Measurements from ENCODE around the gene CHRNB1.

The CHRNB1 gene

DNA sequence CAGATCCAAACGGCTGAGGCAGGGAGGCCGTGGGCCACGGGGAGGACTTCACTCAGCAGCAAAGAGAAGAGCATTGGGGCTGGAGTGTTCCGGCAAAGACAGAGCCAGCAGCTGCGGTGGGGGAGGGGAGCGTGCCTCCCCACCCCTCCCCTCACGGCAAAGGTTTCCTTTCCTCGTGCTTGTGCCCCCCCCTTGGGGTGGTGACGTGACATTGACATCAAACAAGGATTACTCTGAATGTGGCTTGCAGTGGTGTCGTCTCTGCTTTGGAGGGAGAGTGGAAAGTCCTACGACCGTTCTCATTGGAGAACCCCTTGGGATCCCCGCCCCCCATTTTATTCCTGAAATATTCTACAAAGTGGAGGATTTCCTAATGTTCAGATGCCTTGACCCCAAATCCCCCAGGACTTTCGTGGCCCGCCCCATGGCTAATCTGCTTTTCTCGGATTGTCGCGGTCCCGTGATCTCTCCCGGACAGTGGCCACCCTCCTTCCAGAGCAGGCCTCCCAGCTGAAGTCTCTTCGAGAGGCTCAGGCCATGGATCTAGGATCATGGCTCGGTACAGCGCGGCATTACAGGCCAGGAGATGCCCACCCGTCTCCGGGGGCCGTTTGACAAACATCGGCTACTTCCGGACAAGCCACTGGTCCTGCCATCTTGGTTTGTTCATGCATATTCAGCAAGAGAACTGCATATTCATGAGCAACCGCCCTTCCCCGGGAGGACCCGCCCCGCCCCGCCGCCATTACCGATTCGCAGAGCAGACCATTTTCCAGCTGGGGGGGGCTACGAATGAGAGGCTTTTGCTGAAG lies 38.6 kb downstream of the CHRNB1 start (continued):
- no peak for TF ChIP-seq BCL11A (tag by site-specific recombination; IDR thresholded peaks at IDR 0.05; ENCODE audit: low read depth)

DNA sequence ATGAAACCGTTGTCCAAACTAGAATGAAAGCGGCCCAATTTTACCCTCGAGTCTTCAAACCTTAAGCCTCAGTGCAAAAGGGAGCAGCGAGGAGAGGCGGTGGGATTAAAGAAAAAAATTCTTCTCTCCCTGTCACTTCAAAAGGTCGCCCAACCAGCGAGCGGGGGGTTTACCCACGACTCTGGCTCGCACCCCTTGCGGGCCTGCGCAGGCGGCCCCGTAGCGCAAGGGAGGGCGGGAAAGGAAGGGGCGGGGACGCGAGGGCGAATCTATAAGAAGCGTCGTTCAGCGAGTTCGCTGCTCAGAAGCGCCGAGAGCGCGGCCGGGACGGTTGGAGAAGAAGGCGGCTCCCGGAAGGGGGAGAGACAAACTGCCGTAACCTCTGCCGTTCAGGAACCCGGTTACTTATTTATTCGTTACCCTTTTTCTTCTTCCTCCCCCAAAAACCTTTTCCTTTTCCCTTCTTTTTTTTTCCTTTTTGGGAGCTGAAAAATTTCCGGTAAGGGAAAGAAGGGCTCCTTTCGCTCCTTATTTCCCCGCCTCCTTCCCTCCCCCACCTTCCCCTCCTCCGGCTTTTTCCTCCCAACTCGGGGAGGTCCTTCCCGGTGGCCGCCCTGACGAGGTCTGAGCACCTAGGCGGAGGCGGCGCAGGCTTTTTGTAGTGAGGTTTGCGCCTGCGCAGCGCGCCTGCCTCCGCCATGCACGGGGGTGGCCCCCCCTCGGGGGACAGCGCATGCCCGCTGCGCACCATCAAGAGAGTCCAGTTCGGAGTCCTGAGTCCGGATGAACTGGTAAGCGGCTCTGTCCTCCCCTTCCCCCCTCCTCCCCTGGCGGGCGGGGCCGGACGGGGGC lies 39.4 kb downstream of the CHRNB1 start, which contains the start of gene POLR2A:
Gene POLR2A, plus strand, starts transcription at position 300 of the 852 bp plus-strand sequence.
- peak within 1 kb of the TSS; percentile 100 for H3K27ac ChIP-seq (ENCODE audit: extremely low read depth, low read depth, low read length)
- no peaks in the 10 kb centered on the region for H3K9me3 ChIP-seq (ENCODE audit: control insufficient read depth, insufficient read depth, low read depth, low read length)
- peak within 1 kb of the TSS; percentile 87 for H3K4me3 ChIP-seq (ENCODE audit: low read depth, low read length)
- peaks cover 4 to 29% of the 10 kb centered on the region in 2 experiments; a peak in 2 of 3 replicates for H3K36me3 ChIP-seq (ENCODE audit: control insufficient read depth in 2 of 2, insufficient read depth in 1 of 2, low read length in 2 of 2)
- POLR2A ChIA-PET = interaction anchor here (0.7 to 3.8 kb wide), 38 partner anchors 8 to 448 kb away, joined by 3 to 39 read pairs (median 5); partner anchors contain the start of genes CD68, FGF11, FXR2 and MPDU1
- peaks cover 23% of the 10 kb centered on the region for H3K4me1 ChIP-seq (ENCODE audit: control insufficient read depth, insufficient read depth, low read length)
- CTCF ChIA-PET = interaction anchor here (0.6 to 2.9 kb wide), 5 partner anchors 40 to 158 kb away, joined by 3 to 13 read pairs (median 4); partner anchors contain the start of gene CHRNB1
- peak; percentile 73; the same call in 1 of the 2 replicates for TF ChIP-seq YY2 (tag by site-specific recombination; IDR thresholded peaks at IDR 0.05)
- TF ChIP-seq ZNF416 (tag by site-specific recombination; IDR thresholded peaks at IDR 0.05) = no peak
- no peak for TF ChIP-seq ZNF510 (tag by site-specific recombination; IDR thresholded peaks at IDR 0.05; ENCODE audit: insufficient replicate concordance)
- TF ChIP-seq, protein P1, sequence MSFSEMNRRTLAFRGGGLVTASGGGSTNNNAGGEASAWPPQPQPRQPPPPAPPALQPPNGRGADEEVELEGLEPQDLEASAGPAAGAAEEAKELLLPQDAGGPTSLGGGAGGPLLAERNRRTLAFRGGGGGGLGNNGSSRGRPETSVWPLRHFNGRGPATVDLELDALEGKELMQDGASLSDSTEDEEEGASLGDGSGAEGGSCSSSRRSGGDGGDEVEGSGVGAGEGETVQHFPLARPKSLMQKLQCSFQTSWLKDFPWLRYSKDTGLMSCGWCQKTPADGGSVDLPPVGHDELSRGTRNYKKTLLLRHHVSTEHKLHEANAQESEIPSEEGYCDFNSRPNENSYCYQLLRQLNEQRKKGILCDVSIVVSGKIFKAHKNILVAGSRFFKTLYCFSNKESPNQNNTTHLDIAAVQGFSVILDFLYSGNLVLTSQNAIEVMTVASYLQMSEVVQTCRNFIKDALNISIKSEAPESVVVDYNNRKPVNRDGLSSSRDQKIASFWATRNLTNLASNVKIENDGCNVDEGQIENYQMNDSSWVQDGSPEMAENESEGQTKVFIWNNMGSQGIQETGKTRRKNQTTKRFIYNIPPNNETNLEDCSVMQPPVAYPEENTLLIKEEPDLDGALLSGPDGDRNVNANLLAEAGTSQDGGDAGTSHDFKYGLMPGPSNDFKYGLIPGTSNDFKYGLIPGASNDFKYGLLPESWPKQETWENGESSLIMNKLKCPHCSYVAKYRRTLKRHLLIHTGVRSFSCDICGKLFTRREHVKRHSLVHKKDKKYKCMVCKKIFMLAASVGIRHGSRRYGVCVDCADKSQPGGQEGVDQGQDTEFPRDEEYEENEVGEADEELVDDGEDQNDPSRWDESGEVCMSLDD (tag by site-specific recombination; IDR thresholded peaks at IDR 0.05) = peak; percentile 85
- TF ChIP-seq, protein P2, sequence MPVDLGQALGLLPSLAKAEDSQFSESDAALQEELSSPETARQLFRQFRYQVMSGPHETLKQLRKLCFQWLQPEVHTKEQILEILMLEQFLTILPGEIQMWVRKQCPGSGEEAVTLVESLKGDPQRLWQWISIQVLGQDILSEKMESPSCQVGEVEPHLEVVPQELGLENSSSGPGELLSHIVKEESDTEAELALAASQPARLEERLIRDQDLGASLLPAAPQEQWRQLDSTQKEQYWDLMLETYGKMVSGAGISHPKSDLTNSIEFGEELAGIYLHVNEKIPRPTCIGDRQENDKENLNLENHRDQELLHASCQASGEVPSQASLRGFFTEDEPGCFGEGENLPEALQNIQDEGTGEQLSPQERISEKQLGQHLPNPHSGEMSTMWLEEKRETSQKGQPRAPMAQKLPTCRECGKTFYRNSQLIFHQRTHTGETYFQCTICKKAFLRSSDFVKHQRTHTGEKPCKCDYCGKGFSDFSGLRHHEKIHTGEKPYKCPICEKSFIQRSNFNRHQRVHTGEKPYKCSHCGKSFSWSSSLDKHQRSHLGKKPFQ (tag by site-specific recombination; IDR thresholded peaks at IDR 0.05) = peak; percentile 44; the same call in 1 of the 2 replicates
- TF ChIP-seq ZNF677 (tag by site-specific recombination; IDR thresholded peaks at IDR 0.05) = no peak
- TF ChIP-seq, protein P3, sequence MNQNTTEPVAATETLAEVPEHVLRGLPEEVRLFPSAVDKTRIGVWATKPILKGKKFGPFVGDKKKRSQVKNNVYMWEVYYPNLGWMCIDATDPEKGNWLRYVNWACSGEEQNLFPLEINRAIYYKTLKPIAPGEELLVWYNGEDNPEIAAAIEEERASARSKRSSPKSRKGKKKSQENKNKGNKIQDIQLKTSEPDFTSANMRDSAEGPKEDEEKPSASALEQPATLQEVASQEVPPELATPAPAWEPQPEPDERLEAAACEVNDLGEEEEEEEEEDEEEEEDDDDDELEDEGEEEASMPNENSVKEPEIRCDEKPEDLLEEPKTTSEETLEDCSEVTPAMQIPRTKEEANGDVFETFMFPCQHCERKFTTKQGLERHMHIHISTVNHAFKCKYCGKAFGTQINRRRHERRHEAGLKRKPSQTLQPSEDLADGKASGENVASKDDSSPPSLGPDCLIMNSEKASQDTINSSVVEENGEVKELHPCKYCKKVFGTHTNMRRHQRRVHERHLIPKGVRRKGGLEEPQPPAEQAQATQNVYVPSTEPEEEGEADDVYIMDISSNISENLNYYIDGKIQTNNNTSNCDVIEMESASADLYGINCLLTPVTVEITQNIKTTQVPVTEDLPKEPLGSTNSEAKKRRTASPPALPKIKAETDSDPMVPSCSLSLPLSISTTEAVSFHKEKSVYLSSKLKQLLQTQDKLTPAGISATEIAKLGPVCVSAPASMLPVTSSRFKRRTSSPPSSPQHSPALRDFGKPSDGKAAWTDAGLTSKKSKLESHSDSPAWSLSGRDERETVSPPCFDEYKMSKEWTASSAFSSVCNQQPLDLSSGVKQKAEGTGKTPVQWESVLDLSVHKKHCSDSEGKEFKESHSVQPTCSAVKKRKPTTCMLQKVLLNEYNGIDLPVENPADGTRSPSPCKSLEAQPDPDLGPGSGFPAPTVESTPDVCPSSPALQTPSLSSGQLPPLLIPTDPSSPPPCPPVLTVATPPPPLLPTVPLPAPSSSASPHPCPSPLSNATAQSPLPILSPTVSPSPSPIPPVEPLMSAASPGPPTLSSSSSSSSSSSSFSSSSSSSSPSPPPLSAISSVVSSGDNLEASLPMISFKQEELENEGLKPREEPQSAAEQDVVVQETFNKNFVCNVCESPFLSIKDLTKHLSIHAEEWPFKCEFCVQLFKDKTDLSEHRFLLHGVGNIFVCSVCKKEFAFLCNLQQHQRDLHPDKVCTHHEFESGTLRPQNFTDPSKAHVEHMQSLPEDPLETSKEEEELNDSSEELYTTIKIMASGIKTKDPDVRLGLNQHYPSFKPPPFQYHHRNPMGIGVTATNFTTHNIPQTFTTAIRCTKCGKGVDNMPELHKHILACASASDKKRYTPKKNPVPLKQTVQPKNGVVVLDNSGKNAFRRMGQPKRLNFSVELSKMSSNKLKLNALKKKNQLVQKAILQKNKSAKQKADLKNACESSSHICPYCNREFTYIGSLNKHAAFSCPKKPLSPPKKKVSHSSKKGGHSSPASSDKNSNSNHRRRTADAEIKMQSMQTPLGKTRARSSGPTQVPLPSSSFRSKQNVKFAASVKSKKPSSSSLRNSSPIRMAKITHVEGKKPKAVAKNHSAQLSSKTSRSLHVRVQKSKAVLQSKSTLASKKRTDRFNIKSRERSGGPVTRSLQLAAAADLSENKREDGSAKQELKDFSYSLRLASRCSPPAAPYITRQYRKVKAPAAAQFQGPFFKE (tag by site-specific recombination; IDR thresholded peaks at IDR 0.05; ENCODE audit: borderline replicate concordance) = peak; percentile 87; the same call in 1 of the 2 replicates
- TF ChIP-seq GLIS2 (tag by site-specific recombination; IDR thresholded peaks at IDR 0.05) = peak; percentile 97
- TF ChIP-seq ZNF585B (tag by site-specific recombination; IDR thresholded peaks at IDR 0.05) = no peak
- TF ChIP-seq ZNF548 (tag by site-specific recombination; IDR thresholded peaks at IDR 0.05) = no peak
- peak; percentile 85; the same call in 1 of the 2 replicates for TF ChIP-seq REPIN1 (tag by site-specific recombination; IDR thresholded peaks at IDR 0.05; ENCODE audit: low read depth)
- TF ChIP-seq, protein P4, sequence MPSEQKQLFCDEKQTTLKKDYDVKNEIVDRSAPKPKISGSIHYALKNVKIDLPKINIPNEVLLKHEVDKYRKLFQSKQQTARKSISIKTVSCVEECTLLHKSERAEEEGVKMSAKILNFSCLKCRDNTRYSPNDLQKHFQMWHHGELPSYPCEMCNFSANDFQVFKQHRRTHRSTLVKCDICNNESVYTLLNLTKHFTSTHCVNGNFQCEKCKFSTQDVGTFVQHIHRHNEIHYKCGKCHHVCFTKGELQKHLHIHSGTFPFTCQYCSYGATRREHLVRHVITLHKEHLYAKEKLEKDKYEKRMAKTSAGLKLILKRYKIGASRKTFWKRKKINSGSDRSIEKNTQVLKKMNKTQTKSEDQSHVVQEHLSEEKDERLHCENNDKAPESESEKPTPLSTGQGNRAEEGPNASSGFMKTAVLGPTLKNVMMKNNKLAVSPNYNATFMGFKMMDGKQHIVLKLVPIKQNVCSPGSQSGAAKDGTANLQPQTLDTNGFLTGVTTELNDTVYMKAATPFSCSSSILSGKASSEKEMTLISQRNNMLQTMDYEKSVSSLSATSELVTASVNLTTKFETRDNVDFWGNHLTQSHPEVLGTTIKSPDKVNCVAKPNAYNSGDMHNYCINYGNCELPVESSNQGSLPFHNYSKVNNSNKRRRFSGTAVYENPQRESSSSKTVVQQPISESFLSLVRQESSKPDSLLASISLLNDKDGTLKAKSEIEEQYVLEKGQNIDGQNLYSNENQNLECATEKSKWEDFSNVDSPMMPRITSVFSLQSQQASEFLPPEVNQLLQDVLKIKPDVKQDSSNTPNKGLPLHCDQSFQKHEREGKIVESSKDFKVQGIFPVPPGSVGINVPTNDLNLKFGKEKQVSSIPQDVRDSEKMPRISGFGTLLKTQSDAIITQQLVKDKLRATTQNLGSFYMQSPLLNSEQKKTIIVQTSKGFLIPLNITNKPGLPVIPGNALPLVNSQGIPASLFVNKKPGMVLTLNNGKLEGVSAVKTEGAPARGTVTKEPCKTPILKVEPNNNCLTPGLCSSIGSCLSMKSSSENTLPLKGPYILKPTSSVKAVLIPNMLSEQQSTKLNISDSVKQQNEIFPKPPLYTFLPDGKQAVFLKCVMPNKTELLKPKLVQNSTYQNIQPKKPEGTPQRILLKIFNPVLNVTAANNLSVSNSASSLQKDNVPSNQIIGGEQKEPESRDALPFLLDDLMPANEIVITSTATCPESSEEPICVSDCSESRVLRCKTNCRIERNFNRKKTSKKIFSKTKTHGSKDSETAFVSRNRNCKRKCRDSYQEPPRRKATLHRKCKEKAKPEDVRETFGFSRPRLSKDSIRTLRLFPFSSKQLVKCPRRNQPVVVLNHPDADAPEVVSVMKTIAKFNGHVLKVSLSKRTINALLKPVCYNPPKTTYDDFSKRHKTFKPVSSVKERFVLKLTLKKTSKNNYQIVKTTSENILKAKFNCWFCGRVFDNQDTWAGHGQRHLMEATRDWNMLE (tag by site-specific recombination; conservative IDR thresholded peaks at IDR 0.05; ENCODE audit: low read depth) = 0 out of 2 replicates have a peak, but pooled peaks have one; percentile 38
- TF ChIP-seq ZNF777 (tag by site-specific recombination; IDR thresholded peaks at IDR 0.05; ENCODE audit: borderline replicate concordance) = peak; percentile 60; the same call in 1 of the 2 replicates
- TF ChIP-seq ZNF16 (tag by site-specific recombination; IDR thresholded peaks at IDR 0.05; ENCODE audit: low read depth) = peak; percentile 62
- no peak for TF ChIP-seq ZNF140 (tag by site-specific recombination; IDR thresholded peaks at IDR 0.05)
- 0 out of 2 replicates have a peak, but pooled peaks have one; percentile 35 for TF ChIP-seq ZBTB1 (tag by site-specific recombination; IDR thresholded peaks at IDR 0.05)
